NCI-H1048 (cell line): ENCODE data around the gene SDR42E2.
"Not testable (repeated sequence)": the region's sequence is repeated elsewhere in the genome, so short reads cannot be mapped to it uniquely, and the experiment has no call there.

Experiments used
- DNase-seq: peaks from one replicate; lab custom pipeline; 2025; lab: John Stamatoyannopoulos, UW

Gene SDR42E2

GRCh38 chr16:22162656-22163009, 327 bp downstream of the SDR42E2 start:
- DNase-seq = no peak

GRCh38 chr16:22163806-22164205, 1.5 kb downstream of the SDR42E2 start:
- no peak for DNase-seq

GRCh38 chr16:22164482-22164881, 2.2 kb downstream of the SDR42E2 start:
- no peak for DNase-seq

GRCh38 chr16:22165508-22166285, 3.4 kb downstream of the SDR42E2 start:
- DNase-seq = no peak

- DNase-seq = no peak
Observed at GRCh38 chr16:22171953-22172352, 9.6 kb downstream of the SDR42E2 start.

- DNase-seq = not testable (repeated sequence)
Observed at GRCh38 chr16:22172642-22173041, 10.3 kb downstream of the SDR42E2 start.

GRCh38 chr16:22174642-22175041, 12.3 kb downstream of the SDR42E2 start:
- DNase-seq = no peak

GRCh38 chr16:22177968-22178930, 15.9 kb downstream of the SDR42E2 start:
- no peak for DNase-seq

- no peak for DNase-seq
Observed at GRCh38 chr16:22181426-22181825, 19.1 kb downstream of the SDR42E2 start.

- no peak for DNase-seq
Observed at GRCh38 chr16:22181843-22182242, 19.5 kb downstream of the SDR42E2 start.

GRCh38 chr16:22183335-22183734, 21.0 kb downstream of the SDR42E2 start:
- no peak for DNase-seq

GRCh38 chr16:22183901-22184614, 21.8 kb downstream of the SDR42E2 start:
- DNase-seq = no peak

GRCh38 chr16:22184615-22184968, 22.3 kb downstream of the SDR42E2 start:
- no peak for DNase-seq

- no peak for DNase-seq
Observed at GRCh38 chr16:22186517-22186916, 24.2 kb downstream of the SDR42E2 start.

GRCh38 chr16:22188267-22188594, 25.9 kb downstream of the SDR42E2 start:
- no peak for DNase-seq

GRCh38 chr16:22188595-22189442, 26.5 kb downstream of the SDR42E2 start:
- no peak for DNase-seq

GRCh38 chr16:22189473-22190080, 27.3 kb downstream of the SDR42E2 start:
- no peak for DNase-seq

- DNase-seq = peak; percentile 87
Observed at GRCh38 chr16:22190081-22190775, 27.9 kb downstream of the SDR42E2 start.

GRCh38 chr16:22190776-22191531, 28.6 kb downstream of the SDR42E2 start:
- peak; percentile 87 for DNase-seq
